Measurements from ENCODE around the gene PCNX2. TPM values are rescaled to one million over a fixed set of nuclear protein-coding genes. Genes with fewer than 3 reads are reported as not detected.

Gene PCNX2
- total and polyA plus RNA-seq, 2 experiments from 2014 or later: 42.9 to 88.3 TPM

GRCh38 chr1:233055879-233056641, 239.5 kb downstream of the PCNX2 start:
- H3K4me1 ChIP-seq (ENCODE audit: insufficient read depth): peaks cover 4% of the 10 kb centered on the region; the same call in 1 of the 2 replicates
- no peaks in the 10 kb centered on the region for H3K27me3 ChIP-seq (ENCODE audit: insufficient read depth)
- no peak overlapping the region for H3K4me2 ChIP-seq
- no peak overlapping the region for H3K4me3 ChIP-seq
- ATAC-seq: no peak
- H2AFZ ChIP-seq: no peak overlapping the region
- H3K4me1 Mint-ChIP-seq: peaks cover 3% of the 10 kb centered on the region; the same call in 1 of the 3 replicates
- H3K27ac ChIP-seq (ENCODE audit: low read depth): no peak overlapping the region
- DNase-seq (ENCODE audit: low spot score): no peak
- no peaks in the 10 kb centered on the region for H3F3A ChIP-seq (replicated peaks; ENCODE audit: low read depth)
- no peaks in the 10 kb centered on the region for H3K9me3 Mint-ChIP-seq
- H3K36me3 Mint-ChIP-seq (ENCODE audit: low read depth): peaks cover 28% of the 10 kb centered on the region
- no peaks in the 10 kb centered on the region for H3K79me2 ChIP-seq (replicated peaks; ENCODE audit: insufficient read depth)
- no peaks in the 10 kb centered on the region for H3K9me2 ChIP-seq (ENCODE audit: insufficient read depth)
- no peaks in the 10 kb centered on the region for H3K27me3 Mint-ChIP-seq (ENCODE audit: insufficient read depth, low read depth, poor library complexity)
- H3K36me3 ChIP-seq (ENCODE audit: insufficient read depth): peaks cover 22% of the 10 kb centered on the region
- H3K27ac Mint-ChIP-seq: no peak overlapping the region
- no peak overlapping the region for H3K4me3 Mint-ChIP-seq
- no peaks in the 10 kb centered on the region; the same call in 1 of the 2 replicates for H4K20me1 ChIP-seq (replicated peaks; ENCODE audit: insufficient read depth)
- TF ChIP-seq ZNF114 (CRISPR knock-in tag; IDR thresholded peaks at IDR 0.05) (no peak), CREB1 (CRISPR knock-in tag; IDR thresholded peaks at IDR 0.05; ENCODE audit: low read depth) (no peak), EZH2 (IDR thresholded peaks at IDR 0.05; ENCODE audit: low read depth, unreplicated experiment) (no peak), STAT1 (IDR thresholded peaks at IDR 0.05; ENCODE audit: unreplicated experiment) (no peak), ETS1 (IDR thresholded peaks at IDR 0.05) (no peak), EZH2phosphoT487 (IDR thresholded peaks at IDR 0.05; ENCODE audit: unreplicated experiment) (no peak)

GRCh38 chr1:233045588-233045987, 249.9 kb downstream of the PCNX2 start:
- peaks cover 1% of the 10 kb centered on the region for H3K27me3 Mint-ChIP-seq (ENCODE audit: insufficient read depth, low read depth, poor library complexity)
- no peaks in the 10 kb centered on the region for H3K36me3 ChIP-seq (ENCODE audit: insufficient read depth)
- no peak overlapping the region for H3K4me3 Mint-ChIP-seq
- 0 out of 2 replicates have a peak, but pooled peaks cover 2% of the 10 kb centered on the region for H3K9me2 ChIP-seq (ENCODE audit: insufficient read depth)
- ATAC-seq: no peak
- TF ChIP-seq ZNF462 (CRISPR knock-in tag; IDR thresholded peaks at IDR 0.05) (no peak), ZNF331 (CRISPR knock-in tag; IDR thresholded peaks at IDR 0.05; ENCODE audit: low read depth) (no peak), STAT1 (IDR thresholded peaks at IDR 0.05; ENCODE audit: unreplicated experiment) (no peak), CTCF (conservative IDR thresholded peaks at IDR 0.05; ENCODE audit: low read depth in 2 of 2) (no peak), ZNF114 (CRISPR knock-in tag; IDR thresholded peaks at IDR 0.05) (no peak), ETS1 (IDR thresholded peaks at IDR 0.05) (no peak), EZH2 (IDR thresholded peaks at IDR 0.05; ENCODE audit: low read depth, unreplicated experiment) (no peak), EZH2phosphoT487 (IDR thresholded peaks at IDR 0.05; ENCODE audit: unreplicated experiment) (no peak), CREB1 (CRISPR knock-in tag; IDR thresholded peaks at IDR 0.05; ENCODE audit: low read depth) (no peak)
- H3K36me3 Mint-ChIP-seq (ENCODE audit: low read depth): peaks cover 26% of the 10 kb centered on the region
- H2AFZ ChIP-seq: no peak overlapping the region
- no peak overlapping the region for H3K4me3 ChIP-seq
- no peak overlapping the region for H3K27ac Mint-ChIP-seq
- no peaks in the 10 kb centered on the region for H3K27me3 ChIP-seq (ENCODE audit: insufficient read depth)
- H3F3A ChIP-seq (replicated peaks; ENCODE audit: low read depth): no peaks in the 10 kb centered on the region
- no peaks in the 10 kb centered on the region for H3K4me1 ChIP-seq (ENCODE audit: insufficient read depth)
- peaks cover 14% of the 10 kb centered on the region for H3K79me2 ChIP-seq (replicated peaks; ENCODE audit: insufficient read depth)
- no peaks in the 10 kb centered on the region for H3K9me3 Mint-ChIP-seq
- peaks cover 7% of the 10 kb centered on the region; the same call in 1 of the 2 replicates for H4K20me1 ChIP-seq (replicated peaks; ENCODE audit: insufficient read depth)
- no peak for DNase-seq (ENCODE audit: low spot score)
- no peak overlapping the region for H3K4me2 ChIP-seq
- no peaks in the 10 kb centered on the region for H3K4me1 Mint-ChIP-seq
- H3K27ac ChIP-seq (ENCODE audit: low read depth): no peak overlapping the region
